Nephron (organoid): ENCODE data around the gene EMD.

ENCODE experiments used
- H3K27ac Mint-ChIP-seq, 3 experiments: 2 replicates each; pipeline ENCODE4 v1.8.0; 2020; ENCODE audit warnings: mixed read lengths in 3 of 3, mild to moderate bottlenecking in 2 of 3, moderate library complexity in 1 of 3
- H3K27me3 Mint-ChIP-seq: 2 replicates; pipeline ENCODE4 v1.8.0; 2021; ENCODE audit warnings: low read depth, mild to moderate bottlenecking, moderate library complexity, mixed read lengths
- H3K36me3 Mint-ChIP-seq: 2 replicates; pipeline ENCODE4 v1.8.0; 2020; ENCODE audit warnings: low read depth, mixed read lengths
- H3K4me1 Mint-ChIP-seq: 2 replicates; pipeline ENCODE4 v1.8.0; 2020; ENCODE audit warnings: mixed read lengths
- H3K4me3 Mint-ChIP-seq, 3 experiments: 2 replicates each; pipeline ENCODE4 v1.8.0; 2020; ENCODE audit warnings: mild to moderate bottlenecking in 3 of 3, mixed read lengths in 3 of 3, moderate library complexity in 2 of 3
- H3K9me3 Mint-ChIP-seq: 2 replicates; pipeline ENCODE4 v1.8.0; 2020; ENCODE audit warnings: mixed read lengths
- CTCF ChIP-seq, 3 experiments: fragments of 200-600 bp; sonication (generic); IDR thresholded peaks; one replicate each; pipeline ENCODE4 v1.5.0; 2021; ENCODE audit warnings: antibody characterized with exemption in 3 of 3; ENCODE audit not compliant: unreplicated experiment in 3 of 3

EMD gene

GRCh38 chrX:154428176-154429171 is 49.4 kb downstream of the EMD start, which contains the start of gene ATP6AP1:
ATP6AP1 (plus strand) TSS chrX:154428677; CDS start chrX:154428693, 16 bp downstream.
- H3K9me3 Mint-ChIP-seq, result peaks cover 22% of the 10 kb centered on the region
- no peaks in the 10 kb centered on the region for H3K27me3 Mint-ChIP-seq
- H3K36me3 Mint-ChIP-seq, result peaks cover 12% of the 10 kb centered on the region
- H3K4me3 Mint-ChIP-seq, result peak within 1 kb of the TSS; percentile 83 to 89 (median 87)
- peaks cover 6% of the 10 kb centered on the region for H3K4me1 Mint-ChIP-seq
- H3K27ac Mint-ChIP-seq, result peak within 1 kb of the TSS in 2 of 3 experiments; percentile 69 to 82
- TF ChIP-seq CTCF (IDR thresholded peaks at IDR 0.05; ENCODE audit: unreplicated experiment in 3 of 3), result no peak

GRCh38 chrX:154429711-154430110 is 50.6 kb downstream of the EMD start:
- H3K4me3 Mint-ChIP-seq, result peak overlapping the region; percentile 83 to 89 (median 87)
- peaks cover 6% of the 10 kb centered on the region for H3K4me1 Mint-ChIP-seq
- no peak for TF ChIP-seq CTCF (IDR thresholded peaks at IDR 0.05; ENCODE audit: unreplicated experiment in 3 of 3)
- peak overlapping the region in 1 of 3 experiments; percentile 45 for H3K27ac Mint-ChIP-seq
- peaks cover 19% of the 10 kb centered on the region for H3K9me3 Mint-ChIP-seq
- peaks cover 21% of the 10 kb centered on the region for H3K36me3 Mint-ChIP-seq
- H3K27me3 Mint-ChIP-seq, result no peaks in the 10 kb centered on the region

DNA sequence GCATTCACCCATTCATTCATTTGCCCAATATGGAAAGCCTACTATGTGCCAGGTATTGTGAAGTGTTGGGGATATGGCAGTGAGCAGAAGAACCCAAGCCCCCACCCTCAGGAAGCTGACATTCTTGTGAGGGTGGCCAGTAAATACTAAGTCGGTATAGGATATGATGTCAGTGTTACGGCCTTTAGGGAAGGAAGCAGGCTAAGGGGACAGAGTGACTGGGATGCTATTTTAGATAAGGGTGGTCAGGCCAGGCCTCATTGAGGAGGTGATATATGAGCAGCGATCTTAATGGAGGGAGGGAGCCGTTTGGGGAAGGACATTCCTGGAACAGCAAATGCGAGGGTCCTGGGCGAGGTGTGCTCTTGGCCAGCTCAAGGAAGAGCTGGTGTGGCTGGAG is 51.4 kb downstream of the EMD start:
- Mint-ChIP-seq H3K27me3 (no peaks in the 10 kb centered on the region), H3K4me3 (peak overlapping the region; percentile 21 to 67 (median 44)), H3K27ac (peak overlapping the region in 1 of 3 experiments; percentile 47), H3K36me3 (peaks cover 26% of the 10 kb centered on the region), H3K9me3 (peaks cover 19% of the 10 kb centered on the region), H3K4me1 (peaks cover 6% of the 10 kb centered on the region)
- no peak for TF ChIP-seq CTCF (IDR thresholded peaks at IDR 0.05; ENCODE audit: unreplicated experiment in 3 of 3)

- Mint-ChIP-seq H3K4me1 (peaks cover 6% of the 10 kb centered on the region), H3K9me3 (peaks cover 20% of the 10 kb centered on the region), H3K27me3 (no peaks in the 10 kb centered on the region), H3K36me3 (peaks cover 30% of the 10 kb centered on the region), H3K27ac (peak overlapping the region in 1 of 3 experiments; percentile 47), H3K4me3 (peak overlapping the region; percentile 21 to 67 (median 44))
- no peak for TF ChIP-seq CTCF (IDR thresholded peaks at IDR 0.05; ENCODE audit: unreplicated experiment in 3 of 3)
These were observed 51.8 kb downstream of the EMD start for GRCh38 chrX:154430916-154431315.
